GM23248 (cell line): Measurements from ENCODE around the gene VPS41.

Experiments used
- EZH2 ChIP-seq: fragments of 200-600 bp; sonication (generic); IDR thresholded peaks from 2 replicates; pipeline ENCODE4 v1.6.1; 2018; ENCODE audit warnings: antibody characterized with exemption, mild to moderate bottlenecking; ENCODE audit not compliant: insufficient read depth, poor library complexity, severe bottlenecking
- EZH2phosphoT487 ChIP-seq: fragments of 200-600 bp; sonication (generic); IDR thresholded peaks from 2 replicates; pipeline ENCODE4 v1.6.1; 2018; ENCODE audit warnings: antibody characterized with exemption, moderate library complexity, mild to moderate bottlenecking, low read depth; ENCODE audit not compliant: insufficient read depth

DNA sequence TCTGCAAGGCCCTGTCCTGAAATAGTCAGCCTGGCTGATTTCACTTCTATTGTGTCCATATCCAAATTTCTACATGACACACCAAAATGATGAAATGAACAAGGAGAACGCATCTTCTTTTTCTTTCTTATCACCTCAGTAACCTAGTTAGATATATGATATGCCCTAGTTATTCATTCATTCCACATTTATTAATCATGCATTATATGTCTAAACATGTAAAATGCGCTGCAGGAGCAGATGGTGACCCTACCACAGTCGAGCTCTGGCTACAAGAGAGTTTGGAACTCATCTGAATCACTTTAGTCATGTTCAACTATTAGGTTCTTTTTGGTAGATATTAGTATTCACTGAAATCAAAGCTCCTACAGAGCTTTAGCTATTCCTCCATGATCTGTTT is 31.8 kb upstream of the VPS41 start:
- TF ChIP-seq EZH2 (no peak), EZH2phosphoT487 (no peak)
